ENCODE data around the gene SLC16A10.

DNA sequence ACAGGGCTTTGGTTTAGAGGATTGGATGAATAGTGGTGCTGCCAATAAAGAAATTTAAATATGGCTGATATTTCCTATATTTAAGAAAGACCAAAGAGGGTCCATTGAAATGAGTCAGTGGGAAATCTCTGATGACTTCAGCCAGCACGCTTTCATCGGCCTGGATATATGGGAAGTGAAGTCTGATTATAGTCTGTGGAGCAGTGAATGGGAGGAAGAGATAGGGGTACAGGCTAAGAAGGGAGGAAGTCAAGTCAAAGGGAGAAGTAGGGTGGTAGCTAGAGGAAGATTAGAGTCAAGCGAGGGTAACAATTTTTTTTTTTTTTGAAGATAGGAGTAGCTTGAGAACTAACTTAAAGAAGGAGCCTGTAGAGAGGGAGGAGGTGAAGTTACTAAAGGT, 22.7 kb downstream of the SLC16A10 start:
- TF ChIP-seq GATA2 (IDR thresholded peaks at IDR 0.05; ENCODE audit: low read depth, low read length): no peak
- no peak for TF ChIP-seq GATA3 (IDR thresholded peaks at IDR 0.05; ENCODE audit: low read depth, low read length)
